Measurements from ENCODE around the gene RUSC1.

GRCh38 chr1:155322571-155322952, 1.9 kb downstream of the RUSC1 start:
- no peak for TF ChIP-seq CTCF (IDR thresholded peaks at IDR 0.05; ENCODE audit: insufficient read depth, low read length, poor library complexity, severe bottlenecking)
- no peak for TF ChIP-seq EZH2phosphoT487 (conservative IDR thresholded peaks at IDR 0.05; ENCODE audit: low read length)

Data from SU-DHL-6 (cell line).